Inferior parietal cortex (tissue), 1 donor: ENCODE data around the gene UNC13C.

Source experiments
- DNase-seq: peaks from one replicate; pipeline ENCODE4 v3.0.0-alpha.2; 2016; ENCODE audit errors: extremely low spot score

UNC13C gene

GRCh38 chr15:54644796-54645195, 666.6 kb downstream of the UNC13C start:
- no peak for DNase-seq

GRCh38 chr15:54659646-54660045, 681.4 kb downstream of the UNC13C start:
- DNase-seq, result no peak

GRCh38 chr15:54660356-54660755, 682.1 kb downstream of the UNC13C start:
- peak; percentile 4 for DNase-seq

GRCh38 chr15:54675241-54675640, 697.0 kb downstream of the UNC13C start:
- DNase-seq, result no peak

DNA sequence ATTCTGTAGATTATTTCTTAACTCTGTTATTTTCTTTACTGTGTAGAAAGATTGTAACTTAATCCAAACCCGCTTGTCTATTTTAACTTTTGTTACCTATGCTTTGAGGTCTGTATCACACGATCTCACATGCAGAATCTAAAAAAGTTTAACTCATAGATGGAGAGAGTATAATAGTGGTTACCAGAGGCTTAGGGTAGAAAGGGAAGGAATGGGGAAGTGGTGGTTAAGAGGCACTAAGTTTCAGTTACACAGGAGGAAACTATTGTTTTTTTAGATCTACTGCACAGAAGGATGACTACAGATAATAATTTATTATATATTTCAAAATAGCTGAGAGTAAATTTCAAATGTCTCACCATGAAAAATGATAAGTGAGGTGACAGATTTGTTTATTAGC, 703.3 kb downstream of the UNC13C start:
- no peak for DNase-seq
